Measurements from ENCODE around the gene CGREF1.
A peak's percentile ranks its signal among the peaks of the same experiment; 100 is the strongest.
"Not testable (repeated sequence)": the region's sequence is repeated elsewhere in the genome, so short reads cannot be mapped to it uniquely, and the experiment has no call there.

Gene CGREF1

DNA sequence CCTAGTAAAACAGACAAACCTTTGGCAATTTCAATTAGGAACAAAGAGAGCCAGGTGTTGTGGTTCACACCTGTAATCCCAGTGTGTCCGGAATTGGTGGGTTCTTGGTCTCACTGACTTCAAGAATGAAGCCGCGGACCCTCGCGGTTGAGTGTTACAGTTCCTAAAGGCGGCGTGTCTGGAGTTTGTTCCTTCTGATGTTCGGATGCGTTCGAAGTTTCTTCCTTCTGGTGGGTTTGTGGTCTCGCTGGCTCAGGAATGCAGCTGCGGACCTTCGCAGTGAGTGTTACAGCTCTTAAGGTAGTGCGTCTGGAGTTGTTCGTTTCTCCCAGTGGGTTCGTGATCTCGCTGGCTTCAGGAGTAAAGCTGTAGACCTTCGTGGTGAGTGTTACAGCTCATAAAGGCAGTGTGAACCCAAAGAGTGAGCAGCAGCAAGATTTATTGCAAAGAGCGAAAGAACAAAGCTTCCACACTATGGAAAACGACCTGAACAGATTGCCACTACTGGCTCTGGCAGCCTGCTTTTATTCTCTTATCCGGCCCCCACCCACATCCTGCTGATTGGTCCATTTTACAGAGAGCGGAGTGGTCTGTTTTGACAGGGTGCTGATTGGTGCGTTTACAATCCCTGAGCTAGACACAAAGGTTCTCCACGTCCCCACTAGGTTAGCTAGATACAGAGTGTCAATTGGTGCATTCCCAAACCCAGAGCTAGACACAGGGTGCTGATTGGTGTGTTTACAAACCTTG is 8.2 kb downstream of the CGREF1 start:
- not testable (repeated sequence) for DNase-seq

DNA sequence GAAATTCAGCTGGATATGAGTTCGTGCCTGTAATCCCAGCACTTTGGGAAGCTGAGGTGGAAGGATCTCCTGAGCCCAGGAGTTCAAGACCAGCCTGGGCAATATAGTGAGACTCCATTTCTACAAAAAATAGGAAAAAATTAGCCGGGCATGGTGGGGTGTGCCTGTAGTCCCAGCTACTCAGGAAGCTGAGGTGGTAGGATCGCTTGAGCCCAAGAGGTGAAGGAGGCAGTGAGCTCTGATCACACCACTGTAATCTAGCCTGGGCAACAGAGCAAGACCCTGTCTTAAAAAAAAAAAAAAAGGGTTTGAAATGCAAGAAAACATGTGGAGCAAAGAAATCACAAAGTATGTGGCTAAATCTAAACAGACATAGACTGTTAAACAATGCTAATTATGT is 9.8 kb downstream of the CGREF1 start:
- no peak for DNase-seq

DNA sequence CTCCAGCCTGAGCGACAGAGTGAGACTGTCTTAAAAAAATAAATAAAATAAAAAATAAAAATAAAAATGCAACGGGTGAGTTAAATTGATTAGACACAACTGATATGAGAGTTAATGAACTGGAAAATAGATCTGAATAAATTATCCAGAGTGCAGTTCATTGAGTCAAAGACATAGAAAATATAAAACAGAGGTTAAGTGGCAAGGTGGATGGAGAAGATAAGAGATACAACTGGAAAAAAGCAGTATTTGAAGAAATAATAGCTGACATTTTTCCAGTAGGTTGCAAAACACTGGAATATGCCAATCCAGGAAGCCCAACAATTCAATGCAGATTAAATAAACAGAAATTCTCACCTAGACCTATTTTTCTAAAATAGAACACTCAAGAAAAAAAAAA is 10.7 kb downstream of the CGREF1 start:
- DNase-seq: no peak

DNA sequence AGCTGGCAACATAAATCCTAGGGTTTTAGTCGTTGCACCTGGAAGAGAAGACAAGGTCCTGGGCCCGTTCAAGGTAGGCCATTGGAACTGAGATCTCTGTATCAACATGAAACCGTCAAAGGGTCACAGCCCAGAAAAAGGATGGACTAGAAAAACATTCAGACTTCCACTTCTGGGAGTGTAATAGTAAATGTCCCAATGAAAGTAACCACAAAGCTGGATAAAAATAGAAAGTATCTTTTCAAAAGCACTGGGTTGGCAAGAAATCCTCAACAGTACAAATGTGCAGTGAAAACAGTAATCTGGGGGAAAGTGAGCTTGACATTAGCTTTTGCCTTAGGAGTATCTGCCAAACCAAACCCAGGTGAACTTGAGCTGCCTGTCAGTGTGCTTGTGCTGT is 12.9 kb downstream of the CGREF1 start:
- DNase-seq: no peak

DNA sequence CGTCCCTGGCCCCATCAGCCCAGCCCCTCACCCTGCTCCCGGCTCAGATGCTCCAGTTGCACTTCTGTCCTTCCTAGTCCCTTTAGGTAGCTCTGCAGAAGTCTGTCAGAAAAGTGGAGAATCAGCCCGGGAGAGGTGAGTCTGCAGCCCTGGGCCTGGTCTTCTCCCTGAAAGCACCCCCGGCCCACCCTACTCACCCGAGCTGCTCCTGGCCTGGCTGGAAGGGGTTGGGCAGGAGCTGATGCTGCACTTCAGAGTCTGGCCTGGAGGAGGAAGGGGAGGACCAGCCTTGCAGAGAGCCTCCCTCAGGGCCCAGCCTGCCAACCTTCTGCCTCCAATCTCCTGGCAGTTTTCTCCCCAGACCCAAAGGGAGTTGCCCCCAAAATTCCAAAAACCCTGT is 16.6 kb downstream of the CGREF1 start:
- DNase-seq: no peak

DNA sequence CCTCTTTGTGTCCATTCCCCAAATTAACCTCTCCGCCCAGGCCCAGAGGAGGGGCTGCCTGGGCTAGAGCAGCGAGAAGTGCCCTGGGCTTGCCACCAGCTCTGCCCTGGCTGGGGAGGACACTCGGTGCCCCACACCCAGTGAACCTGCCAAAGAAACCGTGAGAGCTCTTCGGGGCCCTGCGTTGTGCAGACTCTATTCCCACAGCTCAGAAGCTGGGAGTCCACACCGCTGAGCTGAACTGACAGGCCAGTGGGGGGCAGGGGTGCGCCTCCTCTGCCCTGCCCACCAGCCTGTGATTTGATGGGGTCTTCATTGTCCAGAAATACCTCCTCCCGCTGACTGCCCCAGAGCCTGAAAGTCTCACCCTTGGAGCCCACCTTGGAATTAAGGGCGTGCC is 18.9 kb downstream of the CGREF1 start:
- DNase-seq: no peak

DNA sequence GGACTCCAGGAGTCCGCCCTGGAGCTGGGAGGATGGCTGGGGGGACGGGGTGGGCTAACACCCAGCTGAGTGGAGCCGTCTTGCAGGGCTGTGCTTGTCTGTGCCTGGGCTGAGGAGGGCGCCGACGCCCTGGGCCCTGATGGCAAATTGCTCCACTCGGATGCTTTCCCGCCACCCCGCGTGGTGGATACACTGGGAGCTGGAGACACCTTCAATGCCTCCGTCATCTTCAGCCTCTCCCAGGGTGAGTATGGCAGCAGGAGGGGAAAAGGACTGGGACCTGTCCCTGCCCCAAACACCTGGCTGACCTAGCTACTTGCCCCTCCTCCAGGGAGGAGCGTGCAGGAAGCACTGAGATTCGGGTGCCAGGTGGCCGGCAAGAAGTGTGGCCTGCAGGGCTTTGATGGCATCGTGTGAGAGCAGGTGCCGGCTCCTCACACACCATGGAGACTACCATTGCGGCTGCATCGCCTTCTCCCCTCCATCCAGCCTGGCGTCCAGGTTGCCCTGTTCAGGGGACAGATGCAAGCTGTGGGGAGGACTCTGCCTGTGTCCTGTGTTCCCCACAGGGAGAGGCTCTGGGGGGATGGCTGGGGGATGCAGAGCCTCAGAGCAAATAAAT is 19.5 kb downstream of the CGREF1 start:
- no peak for DNase-seq

DNA sequence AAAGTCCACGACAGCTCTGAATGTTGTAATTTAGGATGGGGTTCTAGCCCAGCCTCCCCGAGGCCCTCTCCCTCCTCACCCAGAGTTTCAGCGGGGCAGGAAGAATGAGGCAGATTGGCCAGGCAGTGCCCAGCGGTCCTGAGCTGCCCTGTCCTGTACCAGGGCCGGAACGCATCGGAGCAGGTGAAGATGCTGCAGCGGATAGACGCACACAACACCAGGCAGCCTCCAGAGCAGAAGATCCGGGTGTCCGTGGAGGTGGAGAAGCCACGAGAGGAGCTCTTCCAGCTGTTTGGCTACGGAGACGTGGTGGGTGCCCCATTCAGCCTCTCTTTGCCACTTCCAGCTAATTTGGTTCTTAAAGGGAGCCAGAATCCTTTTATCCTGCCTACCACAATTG is 21.6 kb downstream of the CGREF1 start:
- no peak for DNase-seq

DNA sequence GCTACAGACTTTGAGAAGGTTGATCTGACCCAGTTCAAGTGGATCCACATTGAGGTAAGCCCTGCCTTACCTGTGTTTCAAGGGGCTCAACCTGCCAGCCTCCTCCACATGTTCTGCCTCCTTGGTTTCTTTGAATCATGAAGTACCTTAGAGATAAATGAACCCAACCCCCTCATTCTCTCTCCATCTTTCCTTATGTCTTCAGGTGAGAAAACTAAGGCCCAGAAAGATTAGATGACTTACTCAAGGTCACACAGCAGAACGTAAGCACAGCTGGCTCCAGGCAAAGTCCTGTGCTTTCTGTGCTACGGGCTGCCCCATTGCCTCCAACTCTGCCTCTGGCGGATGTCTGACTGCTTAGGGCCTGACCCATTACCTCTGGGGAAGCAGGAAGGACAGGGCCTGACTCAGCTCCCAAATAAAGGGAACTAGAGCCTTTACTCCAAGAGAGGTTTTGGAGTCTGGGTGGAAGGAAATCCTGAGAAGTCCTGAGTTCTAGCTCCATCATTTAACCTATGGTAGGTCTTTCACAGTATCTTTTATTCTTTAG is 22.1 kb downstream of the CGREF1 start:
- DNase-seq: no peak

DNA sequence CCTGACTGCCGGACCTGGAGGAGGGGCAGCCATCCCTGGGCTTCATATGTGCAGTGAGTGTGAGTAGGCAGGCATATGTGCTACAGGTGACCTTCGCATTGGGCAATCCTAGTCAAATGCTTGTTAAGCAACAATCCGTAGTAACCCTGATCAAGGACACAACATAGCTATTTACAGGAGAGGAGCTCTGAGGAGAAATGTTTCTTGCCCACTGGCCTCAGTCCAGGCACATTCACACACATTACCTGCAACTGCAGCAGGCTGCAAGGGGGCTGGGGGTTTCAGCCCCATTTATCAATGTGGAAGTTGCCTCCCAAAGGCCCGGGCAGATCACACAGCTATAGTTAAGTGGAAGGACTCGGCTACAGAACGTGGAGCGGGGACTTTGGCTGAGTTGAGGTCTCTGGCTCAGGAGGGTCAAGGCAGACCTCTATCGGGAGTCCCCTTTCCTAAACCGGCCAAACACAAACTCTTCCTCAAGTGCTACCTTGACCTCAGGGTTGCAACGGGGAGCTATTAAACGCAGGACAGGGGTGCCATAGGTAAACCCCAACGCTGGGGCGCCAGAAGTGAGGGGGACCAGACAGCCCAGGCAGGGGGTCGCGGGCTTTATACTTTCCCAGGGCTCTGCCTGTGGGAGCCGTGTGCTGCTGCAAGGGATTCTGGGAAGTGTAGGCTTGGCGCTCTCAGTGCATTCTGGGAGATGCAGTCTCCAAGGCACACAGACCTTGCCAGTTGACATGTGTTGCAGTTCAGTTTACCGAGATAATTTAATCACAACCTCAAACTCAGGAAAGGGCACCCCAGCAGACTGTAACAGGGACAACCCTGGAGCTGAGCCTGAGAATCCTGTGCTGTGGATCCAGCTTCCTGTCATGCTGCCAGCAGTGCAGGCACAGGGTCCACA is 22.9 kb downstream of the CGREF1 start:
- DNase-seq: peak; percentile 26

DNA sequence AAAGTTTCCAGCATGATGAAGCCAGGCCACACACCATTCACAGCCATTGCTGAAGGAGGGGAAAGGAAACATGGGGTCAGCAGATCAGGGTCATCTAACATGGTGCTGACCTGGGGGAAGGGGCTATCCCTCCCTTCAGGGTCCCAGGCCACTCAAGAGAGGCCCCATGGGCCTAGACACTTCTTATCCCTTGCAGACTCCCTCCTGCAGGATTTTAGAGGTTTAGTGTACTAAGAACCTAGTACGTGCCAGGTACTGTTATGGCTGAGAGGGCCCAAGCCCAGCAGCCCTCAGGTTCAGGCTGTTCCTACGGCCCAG is 23.5 kb downstream of the CGREF1 start:
- DNase-seq: no peak

DNA sequence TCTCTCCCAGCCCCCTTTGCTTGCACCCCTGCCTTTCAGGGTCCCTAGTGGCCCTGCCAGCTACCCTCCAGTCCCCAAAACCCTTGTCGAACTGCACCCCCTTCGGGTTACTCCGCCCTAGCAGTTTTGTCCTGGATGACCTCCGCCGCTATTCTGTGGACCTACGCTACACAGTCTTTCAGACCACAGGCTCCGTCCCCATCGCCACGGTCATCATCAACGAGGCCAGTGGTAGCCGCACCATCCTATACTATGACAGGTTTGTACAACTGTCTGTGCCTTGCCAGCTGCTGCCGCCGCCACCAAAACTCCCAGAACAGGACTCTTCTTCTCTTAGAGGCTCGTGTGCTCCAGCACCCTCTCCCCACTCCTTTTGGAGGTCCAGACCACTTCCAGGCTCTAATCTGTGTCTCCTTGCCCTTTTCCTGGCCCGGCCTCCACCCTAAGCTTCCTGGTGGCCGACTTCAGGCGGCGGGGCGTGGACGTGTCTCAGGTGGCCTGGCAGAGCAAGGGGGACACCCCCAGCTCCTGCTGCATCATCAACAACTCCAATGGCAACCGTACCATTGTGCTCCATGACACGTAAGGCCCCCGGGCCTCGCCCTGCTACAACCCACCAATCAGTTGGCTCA is 24.5 kb downstream of the CGREF1 start:
- no peak for DNase-seq

DNA sequence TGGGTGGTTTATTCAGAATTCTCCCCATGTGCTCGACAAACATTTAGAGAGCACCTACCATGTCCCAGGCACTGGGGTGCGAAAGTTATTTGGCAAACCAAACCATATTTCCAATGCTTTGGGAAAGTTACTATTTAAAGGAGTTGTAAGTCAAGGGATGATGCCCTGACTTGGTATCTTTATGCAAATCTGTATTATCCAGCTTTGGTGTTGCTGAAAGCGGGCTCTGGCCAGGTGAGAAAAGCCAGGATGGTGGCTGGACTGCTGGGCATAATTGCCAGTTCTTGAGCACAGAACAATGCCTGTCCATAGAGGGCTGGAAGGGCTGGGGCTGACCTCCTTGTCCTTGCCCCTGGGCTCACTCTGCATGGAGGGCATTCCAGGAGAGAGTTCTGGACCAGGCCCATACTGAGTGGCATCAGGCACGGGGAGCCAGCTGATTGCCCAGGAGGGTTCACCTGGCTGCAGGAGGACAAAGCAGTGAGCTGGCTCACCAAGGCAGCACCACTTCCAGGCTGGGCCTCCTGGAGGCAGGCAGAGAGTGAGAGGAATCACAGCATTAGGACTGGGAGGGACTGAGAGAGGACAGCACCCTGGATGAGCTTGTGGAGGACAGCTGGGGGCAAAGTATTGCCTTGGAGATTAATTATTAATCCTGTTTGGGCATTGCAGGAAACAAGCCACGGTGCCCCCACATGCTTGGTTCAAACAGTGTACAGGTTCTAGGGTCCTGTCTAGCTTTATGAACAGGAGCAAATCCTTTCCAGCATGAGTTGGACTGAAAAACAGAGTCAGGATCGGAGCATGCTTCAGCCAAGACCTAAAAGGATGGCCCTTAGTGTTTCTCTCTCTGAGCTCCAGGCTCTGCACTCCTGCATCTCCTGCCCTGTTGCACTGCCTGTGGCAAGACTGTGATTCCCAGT is 25.2 kb downstream of the CGREF1 start:
- no peak for DNase-seq

DNA sequence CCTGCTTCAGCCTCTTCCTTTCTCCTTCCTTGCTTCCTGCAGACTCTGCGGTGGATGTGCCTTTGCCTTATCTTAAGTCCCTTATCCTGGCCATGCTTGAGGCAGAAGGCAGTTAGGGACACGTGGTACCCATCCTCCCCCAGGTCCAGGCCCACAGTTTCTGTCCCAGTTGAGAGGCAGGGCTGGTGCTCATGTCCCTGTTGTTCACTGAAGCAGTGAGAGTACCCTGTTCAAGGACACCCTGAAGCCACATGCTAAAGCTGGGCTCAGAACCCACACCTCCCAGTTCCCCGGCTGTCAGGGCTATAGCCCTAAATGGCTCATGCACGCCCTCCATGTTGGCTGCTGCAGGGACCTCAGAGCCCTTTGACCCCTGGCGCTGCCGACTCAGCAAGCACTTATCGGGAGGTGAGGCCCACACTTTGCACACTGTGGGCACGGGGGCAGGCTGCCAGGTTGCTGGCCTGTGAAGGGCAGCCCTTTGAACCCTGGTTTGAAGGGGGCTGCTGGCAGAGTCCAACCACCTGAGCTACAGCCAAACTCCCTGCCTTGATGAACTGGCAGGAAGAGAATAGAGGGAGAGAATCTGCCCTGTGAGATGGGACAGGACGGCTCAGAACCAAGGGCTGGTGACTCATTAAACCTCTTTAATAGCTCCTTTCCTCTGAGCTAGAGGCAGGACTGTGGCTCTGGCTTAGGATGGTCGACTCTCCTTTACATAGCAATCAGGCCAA is 26.1 kb downstream of the CGREF1 start:
- no peak for DNase-seq

DNA sequence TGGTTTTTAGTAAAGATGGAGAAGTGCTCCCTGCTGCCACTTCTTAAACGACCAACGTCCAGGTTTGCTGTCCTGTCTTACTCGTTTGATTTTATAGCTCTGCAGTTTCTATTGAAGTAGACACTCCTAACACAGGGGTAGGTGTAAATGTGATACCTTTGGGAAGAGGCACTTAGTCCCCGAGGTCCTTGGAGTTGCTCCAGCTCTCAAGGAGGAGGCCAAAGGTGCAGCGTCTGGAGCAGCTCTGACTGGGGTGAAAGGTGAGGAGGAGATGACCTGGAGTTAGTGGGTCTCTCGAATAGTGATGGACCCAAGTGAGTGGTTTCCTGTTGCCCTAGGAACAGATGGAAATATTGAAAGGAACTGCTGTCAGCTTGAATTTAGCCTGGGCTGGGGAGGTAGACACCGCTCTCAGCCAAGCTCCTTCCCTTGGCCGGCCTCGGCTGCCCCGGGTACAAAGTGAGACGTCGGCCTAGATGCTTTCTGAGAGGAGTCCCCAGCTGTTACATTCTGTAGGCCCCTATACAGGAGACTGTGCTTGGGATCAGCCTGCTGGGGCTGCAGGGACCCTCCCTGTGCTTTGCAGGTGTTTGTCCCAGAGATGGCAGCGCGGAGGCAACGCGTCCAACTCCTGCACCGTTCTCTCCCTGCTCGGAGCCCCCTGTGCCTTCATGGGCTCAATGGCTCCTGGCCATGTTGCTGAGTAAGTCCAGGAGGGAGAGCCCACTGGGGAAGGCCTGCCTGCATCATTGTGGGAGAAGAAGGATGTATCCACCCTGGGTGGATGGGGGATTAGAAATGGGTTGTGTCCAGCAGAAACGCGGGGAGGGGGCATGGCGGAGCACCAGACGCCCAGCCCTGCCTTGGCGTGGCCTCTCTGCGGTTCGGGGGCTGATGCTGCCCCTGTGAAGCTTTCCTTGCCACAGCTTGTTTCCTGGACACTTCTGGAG is 26.9 kb downstream of the CGREF1 start:
- no peak for DNase-seq

DNA sequence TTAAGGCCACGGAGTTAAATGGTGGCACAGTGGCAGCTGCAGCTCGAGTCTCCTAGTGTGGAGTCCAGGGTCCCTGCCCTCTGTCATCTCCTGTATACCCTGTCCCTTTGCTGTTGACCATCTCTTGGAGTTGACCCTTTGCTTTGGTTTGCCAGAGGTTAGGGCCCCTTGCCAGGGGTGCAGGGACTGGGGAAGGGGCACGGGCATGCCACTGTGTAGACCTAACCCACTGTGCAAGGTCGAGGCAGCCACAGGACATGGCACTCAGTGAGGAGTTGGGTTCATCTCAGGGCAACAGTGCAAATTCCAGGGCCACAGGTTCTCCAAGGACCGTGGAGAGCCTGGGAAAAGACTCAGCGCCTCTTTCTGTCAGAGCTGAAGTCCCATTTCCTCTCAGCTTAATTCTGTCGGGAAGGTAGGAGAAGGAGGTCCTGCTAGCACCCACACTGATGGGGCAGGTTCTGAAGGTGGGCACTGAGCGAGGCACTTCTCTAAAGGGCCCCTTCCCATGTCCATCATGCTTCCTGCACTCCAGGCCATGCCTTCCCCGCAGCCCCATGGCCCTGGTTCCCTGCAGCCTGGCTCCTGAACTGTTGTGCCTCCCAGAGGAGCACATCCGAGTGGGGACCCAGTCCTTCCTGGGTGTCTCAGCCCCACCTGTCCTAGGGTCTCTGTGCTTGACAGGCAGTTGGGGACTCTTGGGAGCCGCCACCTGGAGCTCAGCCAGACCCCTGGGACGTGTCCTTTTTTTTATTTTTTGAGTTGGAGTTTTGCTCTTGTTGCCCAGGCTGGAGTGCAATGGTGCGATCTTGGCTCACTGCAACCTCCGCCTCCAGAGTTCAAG is 29.6 kb downstream of the CGREF1 start:
- DNase-seq: no peak

DNA sequence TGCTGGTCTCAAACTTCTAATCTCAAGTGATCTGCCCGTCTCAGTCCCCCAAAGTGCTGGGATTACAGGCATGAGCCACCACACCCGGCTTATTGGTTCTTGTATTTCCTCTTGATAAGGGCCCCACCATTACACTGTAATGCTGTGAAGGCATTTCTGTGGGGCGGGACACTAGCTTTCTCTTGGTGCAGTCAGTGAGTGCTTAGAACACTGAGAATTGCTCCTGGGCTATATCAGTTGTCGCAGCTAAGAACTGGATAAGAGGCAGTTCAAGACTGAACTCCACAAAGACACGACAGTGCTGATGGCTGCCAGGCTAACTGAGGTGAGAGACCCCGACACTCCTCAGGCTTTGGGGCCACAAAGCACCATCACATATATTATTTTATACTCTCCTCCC is 30.3 kb downstream of the CGREF1 start:
- no peak for DNase-seq

DNA sequence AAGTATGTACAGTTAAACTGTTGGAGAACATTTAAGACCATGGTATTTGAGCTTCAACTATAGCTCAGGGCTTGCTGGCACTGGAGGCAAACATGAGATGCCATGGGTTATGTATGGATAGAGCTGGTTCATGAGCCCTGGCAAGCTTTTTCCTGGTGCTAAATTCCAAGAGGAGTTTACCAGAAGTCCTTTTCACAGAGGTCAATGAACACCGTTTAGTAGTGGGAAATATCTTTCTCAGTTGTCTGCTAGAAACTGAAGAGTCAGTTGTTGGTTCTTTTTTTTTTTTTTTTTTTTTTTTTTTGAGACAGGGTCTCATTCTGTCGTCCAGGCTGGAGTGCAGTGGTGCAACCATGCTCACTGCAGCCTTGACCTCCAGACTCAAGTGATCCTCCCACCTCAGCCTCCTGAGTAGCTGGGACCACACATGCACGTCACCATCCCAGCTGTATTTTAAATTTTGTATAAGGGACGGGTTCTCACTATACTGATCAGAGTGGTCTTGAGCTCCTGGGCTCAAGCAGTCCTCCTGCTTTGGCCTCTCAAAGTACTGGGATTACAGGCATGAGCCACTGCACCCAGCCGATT is 31.0 kb downstream of the CGREF1 start:
- DNase-seq: no peak
